GM12878 (cell line): ENCODE data around the gene CCDC107. TPM values are rescaled to one million over a fixed set of nuclear protein-coding genes. Genes with fewer than 3 reads are reported as not detected.

ENCODE experiments used
- ASH2L ChIP-seq: fragments of 300-600, 200-600 bp; sonication (generic); IDR thresholded peaks from 2 replicates; pipeline ENCODE4 v1.6.1; 2017; ENCODE audit warnings: low read depth, mild to moderate bottlenecking, borderline replicate concordance
- ATF7 ChIP-seq: fragments of 450-650 bp; IDR thresholded peaks from 2 replicates; pipeline ENCODE4 v1.6.1; 2016; ENCODE audit warnings: low read depth, mild to moderate bottlenecking
- CREB1 ChIP-seq: IDR thresholded peaks from 2 replicates; pipeline ENCODE4 v1.6.1; 2012; ENCODE audit warnings: low read depth, mild to moderate bottlenecking, inconsistent platforms
- CREM ChIP-seq: IDR thresholded peaks from 2 replicates; pipeline ENCODE4 v1.6.1; 2014; ENCODE audit warnings: antibody characterized with exemption, low read depth
- HCFC1 ChIP-seq: fragments of 150-350 bp; IDR thresholded peaks from 2 replicates; pipeline ENCODE4 v1.6.1; 2014; ENCODE audit warnings: low read length
- MYB ChIP-seq: fragments of 150-350 bp; IDR thresholded peaks from 2 replicates; pipeline ENCODE4 v1.6.1; 2014; ENCODE audit warnings: mild to moderate bottlenecking, low read depth, low read length, borderline replicate concordance
- MYC ChIP-seq: IDR thresholded peaks from 2 replicates; pipeline ENCODE4 v1.6.1; 2011; ENCODE audit warnings: mild to moderate bottlenecking, low read length, moderate library complexity, inconsistent platforms; ENCODE audit not compliant: insufficient read depth, insufficient replicate concordance, insufficient read length, severe bottlenecking
- NBN ChIP-seq: fragments of 450-650 bp; IDR thresholded peaks from 2 replicates; pipeline ENCODE4 v1.6.1; 2016
- NR2C2 ChIP-seq: IDR thresholded peaks from 2 replicates; pipeline ENCODE4 v1.6.1; 2011; ENCODE audit warnings: borderline replicate concordance, low read depth; ENCODE audit not compliant: control insufficient read depth, insufficient read length
- PML ChIP-seq: IDR thresholded peaks from 2 replicates; pipeline ENCODE4 v1.6.1; 2012; ENCODE audit warnings: low read length, inconsistent platforms
- RELA ChIP-seq: fragments of 450-650 bp; IDR thresholded peaks from 2 replicates; pipeline ENCODE4 v1.8.0; 2014; ENCODE audit warnings: borderline replicate concordance; ENCODE audit not compliant: partially characterized antibody
- SMARCA5 ChIP-seq: fragments of 450-650 bp; IDR thresholded peaks from 2 replicates; pipeline ENCODE4 v1.6.1; 2017; ENCODE audit warnings: mild to moderate bottlenecking
- STAT3 ChIP-seq: IDR thresholded peaks from 2 replicates; pipeline ENCODE4 v1.6.1; 2011; ENCODE audit warnings: low read depth, low read length, improper control_type of control experiment
- ZNF217 ChIP-seq: fragments of 450-650 bp; IDR thresholded peaks from 2 replicates; pipeline ENCODE4 v1.6.1; 2017; ENCODE audit warnings: antibody characterized with exemption, mild to moderate bottlenecking
- ZZZ3 ChIP-seq: IDR thresholded peaks from 2 replicates; pipeline ENCODE4 v1.6.1; 2011; ENCODE audit warnings: low read depth; ENCODE audit not compliant: control insufficient read depth, insufficient read length
- polyA plus RNA-seq, 11 experiments: library from polyadenylated mRNA; depleted of rRNA in 4 of 11; unstranded in 6 of 11; stranded (reverse) in 5 of 11; fragments of >200 nt; fragmentation: Nextera tagmentation in 4 of 11; fragmentation: Illumina TruSeq in 1 of 11; extraction: Ambion mirVana in 4 of 11; extraction: Trizol in 1 of 11; gene quantifications; 1 replicate in 1 of 11; 2 replicates in 10 of 11; pipeline versions ENCODE4 v1.2.1 to v1.2.3, GENCODE V29; 2011 to 2016; ENCODE audit warnings: inconsistent platforms in 2 of 11, missing spikeins in 2 of 11, low read depth in 1 of 11
- total RNA-seq, 4 experiments: library from RNA; depleted of rRNA in 3 of 4; stranded (reverse); fragments of >200 nt in 3 of 4; fragmentation: Illumina TruSeq in 1 of 4; extraction: Trizol in 1 of 4; gene quantifications; 2 replicates each; pipeline versions ENCODE4 v1.2.1 to v1.2.3, GENCODE V29; 2013 to 2021
- TF ChIP-seq, protein P1 (sequence below): fragments of 450-650 bp; formaldehyde crosslinking; IDR thresholded peaks from 2 replicates; pipeline ENCODE4 v1.4.0; 2020; ENCODE audit warnings: mild to moderate bottlenecking, moderate library complexity
- TF ChIP-seq, protein P2 (sequence below): fragments of 150-350 bp; IDR thresholded peaks from 2 replicates; pipeline ENCODE4 v1.6.1; 2014; ENCODE audit warnings: mild to moderate bottlenecking, low read depth, low read length
- TF ChIP-seq, protein P3 (sequence below): fragments of 450-650 bp; IDR thresholded peaks from 2 replicates; pipeline ENCODE4 v1.6.1; 2016; ENCODE audit warnings: mild to moderate bottlenecking
- TF ChIP-seq, protein P4 (sequence below): IDR thresholded peaks from 2 replicates; pipeline ENCODE4 v1.6.1; 2011; ENCODE audit warnings: low read depth, mild to moderate bottlenecking, low read length, moderate library complexity, borderline replicate concordance; ENCODE audit errors: extremely low read depth
- TF ChIP-seq, protein P5 (sequence below): fragments of 450-650 bp; IDR thresholded peaks from 2 replicates; pipeline ENCODE4 v1.6.1; 2017; ENCODE audit warnings: borderline replicate concordance

The CCDC107 gene
- total and polyA plus RNA-seq, 10 of the 15 experiments (the other 5 are each of a cell fraction or from before 2014, with no cell fraction given), result 0.19 to 18.3 (median 10.6) TPM

DNA sequence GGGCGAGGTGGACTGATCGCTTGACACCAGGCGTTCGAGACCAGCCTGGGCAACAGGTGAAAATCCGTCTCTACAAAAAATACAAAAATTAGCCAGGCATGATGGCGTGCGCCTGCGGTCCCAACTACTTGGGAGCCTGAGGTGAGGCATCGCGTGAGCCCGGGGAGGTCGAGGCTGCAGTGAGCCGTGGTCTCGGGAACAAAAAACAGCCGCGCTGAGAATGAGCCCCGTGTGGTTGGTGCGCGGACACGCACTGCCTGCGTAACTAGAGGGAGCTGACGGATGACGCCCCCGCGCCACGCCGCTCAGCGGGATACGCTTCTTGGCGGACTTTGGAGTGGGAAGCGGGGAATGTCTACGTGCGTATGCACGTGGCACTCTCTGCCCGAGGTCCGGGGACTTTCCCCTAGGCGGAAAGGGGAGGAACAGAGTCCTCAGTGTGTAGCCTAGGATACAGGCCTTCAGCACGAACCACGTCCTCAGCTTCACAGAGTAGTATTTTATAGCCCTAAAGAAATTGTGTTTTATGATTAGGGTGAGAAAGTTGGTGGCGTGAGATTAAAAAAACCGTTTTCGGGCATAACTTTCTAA lies 451 bp upstream of the CCDC107 start, which contains the start of gene RMRP (continued):
- TF ChIP-seq, protein P1, sequence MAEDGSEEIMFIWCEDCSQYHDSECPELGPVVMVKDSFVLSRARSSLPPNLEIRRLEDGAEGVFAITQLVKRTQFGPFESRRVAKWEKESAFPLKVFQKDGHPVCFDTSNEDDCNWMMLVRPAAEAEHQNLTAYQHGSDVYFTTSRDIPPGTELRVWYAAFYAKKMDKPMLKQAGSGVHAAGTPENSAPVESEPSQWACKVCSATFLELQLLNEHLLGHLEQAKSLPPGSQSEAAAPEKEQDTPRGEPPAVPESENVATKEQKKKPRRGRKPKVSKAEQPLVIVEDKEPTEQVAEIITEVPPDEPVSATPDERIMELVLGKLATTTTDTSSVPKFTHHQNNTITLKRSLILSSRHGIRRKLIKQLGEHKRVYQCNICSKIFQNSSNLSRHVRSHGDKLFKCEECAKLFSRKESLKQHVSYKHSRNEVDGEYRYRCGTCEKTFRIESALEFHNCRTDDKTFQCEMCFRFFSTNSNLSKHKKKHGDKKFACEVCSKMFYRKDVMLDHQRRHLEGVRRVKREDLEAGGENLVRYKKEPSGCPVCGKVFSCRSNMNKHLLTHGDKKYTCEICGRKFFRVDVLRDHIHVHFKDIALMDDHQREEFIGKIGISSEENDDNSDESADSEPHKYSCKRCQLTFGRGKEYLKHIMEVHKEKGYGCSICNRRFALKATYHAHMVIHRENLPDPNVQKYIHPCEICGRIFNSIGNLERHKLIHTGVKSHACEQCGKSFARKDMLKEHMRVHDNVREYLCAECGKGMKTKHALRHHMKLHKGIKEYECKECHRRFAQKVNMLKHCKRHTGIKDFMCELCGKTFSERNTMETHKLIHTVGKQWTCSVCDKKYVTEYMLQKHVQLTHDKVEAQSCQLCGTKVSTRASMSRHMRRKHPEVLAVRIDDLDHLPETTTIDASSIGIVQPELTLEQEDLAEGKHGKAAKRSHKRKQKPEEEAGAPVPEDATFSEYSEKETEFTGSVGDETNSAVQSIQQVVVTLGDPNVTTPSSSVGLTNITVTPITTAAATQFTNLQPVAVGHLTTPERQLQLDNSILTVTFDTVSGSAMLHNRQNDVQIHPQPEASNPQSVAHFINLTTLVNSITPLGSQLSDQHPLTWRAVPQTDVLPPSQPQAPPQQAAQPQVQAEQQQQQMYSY (CRISPR knock-in tag), result no peak
- TF ChIP-seq CREB1 (no peak), MYB (no peak), NBN (peak; percentile 97), CREM (peak; percentile 92), ZNF217 (no peak; the same call in none of the 2 replicates), ASH2L (no peak), PML (no peak), MYC (no peak), SMARCA5 (peak; percentile 94), RELA (peak; percentile 98), NR2C2 (no peak), ATF7 (peak; percentile 67), STAT3 (0 out of 2 replicates have a peak, but pooled peaks have one; percentile 60), ZZZ3 (no peak), HCFC1 (no peak; the same call in 1 of the 2 replicates)
- TF ChIP-seq, protein P2, sequence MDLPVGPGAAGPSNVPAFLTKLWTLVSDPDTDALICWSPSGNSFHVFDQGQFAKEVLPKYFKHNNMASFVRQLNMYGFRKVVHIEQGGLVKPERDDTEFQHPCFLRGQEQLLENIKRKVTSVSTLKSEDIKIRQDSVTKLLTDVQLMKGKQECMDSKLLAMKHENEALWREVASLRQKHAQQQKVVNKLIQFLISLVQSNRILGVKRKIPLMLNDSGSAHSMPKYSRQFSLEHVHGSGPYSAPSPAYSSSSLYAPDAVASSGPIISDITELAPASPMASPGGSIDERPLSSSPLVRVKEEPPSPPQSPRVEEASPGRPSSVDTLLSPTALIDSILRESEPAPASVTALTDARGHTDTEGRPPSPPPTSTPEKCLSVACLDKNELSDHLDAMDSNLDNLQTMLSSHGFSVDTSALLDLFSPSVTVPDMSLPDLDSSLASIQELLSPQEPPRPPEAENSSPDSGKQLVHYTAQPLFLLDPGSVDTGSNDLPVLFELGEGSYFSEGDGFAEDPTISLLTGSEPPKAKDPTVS, result 0 out of 2 replicates have a peak, but pooled peaks have one; percentile 12
- TF ChIP-seq, protein P3, sequence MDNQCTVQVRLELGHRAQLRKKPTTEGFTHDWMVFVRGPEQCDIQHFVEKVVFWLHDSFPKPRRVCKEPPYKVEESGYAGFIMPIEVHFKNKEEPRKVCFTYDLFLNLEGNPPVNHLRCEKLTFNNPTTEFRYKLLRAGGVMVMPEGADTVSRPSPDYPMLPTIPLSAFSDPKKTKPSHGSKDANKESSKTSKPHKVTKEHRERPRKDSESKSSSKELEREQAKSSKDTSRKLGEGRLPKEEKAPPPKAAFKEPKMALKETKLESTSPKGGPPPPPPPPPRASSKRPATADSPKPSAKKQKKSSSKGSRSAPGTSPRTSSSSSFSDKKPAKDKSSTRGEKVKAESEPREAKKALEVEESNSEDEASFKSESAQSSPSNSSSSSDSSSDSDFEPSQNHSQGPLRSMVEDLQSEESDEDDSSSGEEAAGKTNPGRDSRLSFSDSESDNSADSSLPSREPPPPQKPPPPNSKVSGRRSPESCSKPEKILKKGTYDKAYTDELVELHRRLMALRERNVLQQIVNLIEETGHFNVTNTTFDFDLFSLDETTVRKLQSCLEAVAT, result peak; percentile 87
- TF ChIP-seq, protein P4, sequence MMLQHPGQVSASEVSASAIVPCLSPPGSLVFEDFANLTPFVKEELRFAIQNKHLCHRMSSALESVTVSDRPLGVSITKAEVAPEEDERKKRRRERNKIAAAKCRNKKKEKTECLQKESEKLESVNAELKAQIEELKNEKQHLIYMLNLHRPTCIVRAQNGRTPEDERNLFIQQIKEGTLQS, result no peak
- TF ChIP-seq, protein P5, sequence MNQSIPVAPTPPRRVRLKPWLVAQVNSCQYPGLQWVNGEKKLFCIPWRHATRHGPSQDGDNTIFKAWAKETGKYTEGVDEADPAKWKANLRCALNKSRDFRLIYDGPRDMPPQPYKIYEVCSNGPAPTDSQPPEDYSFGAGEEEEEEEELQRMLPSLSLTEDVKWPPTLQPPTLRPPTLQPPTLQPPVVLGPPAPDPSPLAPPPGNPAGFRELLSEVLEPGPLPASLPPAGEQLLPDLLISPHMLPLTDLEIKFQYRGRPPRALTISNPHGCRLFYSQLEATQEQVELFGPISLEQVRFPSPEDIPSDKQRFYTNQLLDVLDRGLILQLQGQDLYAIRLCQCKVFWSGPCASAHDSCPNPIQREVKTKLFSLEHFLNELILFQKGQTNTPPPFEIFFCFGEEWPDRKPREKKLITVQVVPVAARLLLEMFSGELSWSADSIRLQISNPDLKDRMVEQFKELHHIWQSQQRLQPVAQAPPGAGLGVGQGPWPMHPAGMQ, result no peak
